ENCODE measurements around the gene MAP3K20. TPM values are rescaled to one million over a fixed set of nuclear protein-coding genes. Genes with fewer than 3 reads are reported as not detected.
"Not testable (repeated sequence)": the region's sequence is repeated elsewhere in the genome, so short reads cannot be mapped to it uniquely, and the experiment has no call there.

Gene MAP3K20
- polyA plus RNA-seq, 1 experiment = 74.6 TPM

DNA sequence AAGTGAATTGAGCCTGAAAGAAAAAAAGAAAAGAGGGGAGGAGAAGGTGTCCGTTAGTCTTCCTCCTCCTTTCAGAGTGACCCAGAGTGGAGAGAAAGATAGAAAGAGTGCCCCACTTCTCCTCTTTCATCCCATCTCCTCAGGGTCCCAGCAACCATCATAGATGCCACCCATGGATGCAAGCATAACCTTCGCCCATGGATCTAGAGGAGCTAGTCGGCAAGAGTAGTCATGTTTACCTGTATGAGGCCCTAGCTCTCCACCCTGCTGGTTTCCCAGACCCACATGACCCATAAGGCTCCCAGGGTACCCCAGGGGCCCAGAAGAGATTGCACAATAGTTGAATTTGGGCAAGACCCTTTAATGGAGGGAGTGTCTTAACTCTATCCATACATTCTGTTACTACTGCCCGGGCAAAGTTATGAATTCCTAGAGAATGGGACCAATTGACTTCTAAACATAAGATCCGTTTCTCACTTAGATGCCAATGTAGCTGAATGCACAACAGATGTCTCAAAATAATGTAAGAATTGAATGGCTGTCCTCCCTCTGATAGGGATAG lies 223.0 kb downstream of the MAP3K20 start:
- TF ChIP-seq, protein P1, sequence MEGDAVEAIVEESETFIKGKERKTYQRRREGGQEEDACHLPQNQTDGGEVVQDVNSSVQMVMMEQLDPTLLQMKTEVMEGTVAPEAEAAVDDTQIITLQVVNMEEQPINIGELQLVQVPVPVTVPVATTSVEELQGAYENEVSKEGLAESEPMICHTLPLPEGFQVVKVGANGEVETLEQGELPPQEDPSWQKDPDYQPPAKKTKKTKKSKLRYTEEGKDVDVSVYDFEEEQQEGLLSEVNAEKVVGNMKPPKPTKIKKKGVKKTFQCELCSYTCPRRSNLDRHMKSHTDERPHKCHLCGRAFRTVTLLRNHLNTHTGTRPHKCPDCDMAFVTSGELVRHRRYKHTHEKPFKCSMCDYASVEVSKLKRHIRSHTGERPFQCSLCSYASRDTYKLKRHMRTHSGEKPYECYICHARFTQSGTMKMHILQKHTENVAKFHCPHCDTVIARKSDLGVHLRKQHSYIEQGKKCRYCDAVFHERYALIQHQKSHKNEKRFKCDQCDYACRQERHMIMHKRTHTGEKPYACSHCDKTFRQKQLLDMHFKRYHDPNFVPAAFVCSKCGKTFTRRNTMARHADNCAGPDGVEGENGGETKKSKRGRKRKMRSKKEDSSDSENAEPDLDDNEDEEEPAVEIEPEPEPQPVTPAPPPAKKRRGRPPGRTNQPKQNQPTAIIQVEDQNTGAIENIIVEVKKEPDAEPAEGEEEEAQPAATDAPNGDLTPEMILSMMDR (IDR thresholded peaks at IDR 0.05; ENCODE audit: low read depth, low read length) = no peak
- Histone ChIP-seq H3K9me3 (ENCODE audit: control insufficient read depth, insufficient read depth, low read length) (peaks cover 30% of the 10 kb centered on the region), H3K4me3 (ENCODE audit: low read depth, low read length) (no peak overlapping the region), H3K27me3 (ENCODE audit: control insufficient read depth, insufficient read depth, low read length) (peaks cover 3% of the 10 kb centered on the region), H3K27ac (ENCODE audit: low read depth, low read length) (no peak overlapping the region)
- CTCF ChIA-PET = no interaction called here
- POLR2A ChIA-PET = no interaction called here
- DNase-seq (ENCODE audit: low read depth, low spot score) = no peak

DNA sequence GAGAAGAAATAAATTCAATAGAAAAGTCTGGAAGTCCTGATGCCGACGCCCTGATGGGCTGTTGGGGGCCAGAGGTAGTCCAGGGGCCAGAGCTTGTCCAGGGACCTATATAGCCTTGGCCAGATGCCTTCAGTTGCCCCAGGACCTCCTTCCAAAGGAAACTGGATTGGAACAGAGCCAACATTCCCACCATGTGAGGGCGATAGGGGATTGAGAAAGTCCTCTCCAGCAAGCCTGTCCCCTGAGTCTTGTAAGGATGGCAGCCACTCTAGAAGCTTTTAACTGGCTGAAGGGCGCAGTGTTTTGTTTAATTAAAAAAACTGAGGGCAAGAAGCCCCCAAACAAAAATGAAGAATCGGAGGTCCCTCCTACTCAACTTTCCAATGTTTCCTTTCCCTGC lies 224.1 kb downstream of the MAP3K20 start:
- ChIA-PET POLR2A (no interaction called here), CTCF (no interaction called here)
- no peak for DNase-seq (ENCODE audit: low read depth, low spot score)
- TF ChIP-seq, protein P1 (IDR thresholded peaks at IDR 0.05; ENCODE audit: low read depth, low read length) = no peak
- H3K27ac ChIP-seq (ENCODE audit: low read depth, low read length) = no peak overlapping the region
- H3K9me3 ChIP-seq (ENCODE audit: control insufficient read depth, insufficient read depth, low read length) = peaks cover 30% of the 10 kb centered on the region
- no peak overlapping the region for H3K4me3 ChIP-seq (ENCODE audit: low read depth, low read length)
- peaks cover 3% of the 10 kb centered on the region for H3K27me3 ChIP-seq (ENCODE audit: control insufficient read depth, insufficient read depth, low read length)

DNA sequence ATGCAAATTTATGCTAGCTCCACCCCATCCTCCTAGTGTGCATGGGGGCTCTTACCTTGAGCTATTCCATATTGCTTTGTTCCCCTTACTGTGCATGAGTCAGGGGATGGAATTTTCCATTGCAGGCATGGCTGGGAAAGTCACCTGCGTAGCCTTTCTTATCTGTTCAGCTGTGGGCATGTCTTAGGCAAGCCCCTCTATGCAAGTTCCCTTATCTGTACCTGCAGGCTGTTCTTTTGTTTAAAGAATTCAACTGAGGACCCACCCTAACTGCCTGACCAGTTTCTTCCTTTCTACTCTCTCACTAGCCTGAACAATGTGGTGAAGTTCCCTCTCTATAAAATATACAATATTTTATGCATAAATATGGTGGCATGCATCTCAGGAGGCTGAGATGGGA lies 224.8 kb downstream of the MAP3K20 start:
- H3K4me3 ChIP-seq (ENCODE audit: low read depth, low read length) = no peak overlapping the region
- TF ChIP-seq, protein P1 (IDR thresholded peaks at IDR 0.05; ENCODE audit: low read depth, low read length) = no peak
- no peak for DNase-seq (ENCODE audit: low read depth, low spot score)
- peaks cover 2% of the 10 kb centered on the region for H3K27me3 ChIP-seq (ENCODE audit: control insufficient read depth, insufficient read depth, low read length)
- no peak overlapping the region for H3K27ac ChIP-seq (ENCODE audit: low read depth, low read length)
- ChIA-PET CTCF (no interaction called here), POLR2A (no interaction called here)
- peaks cover 30% of the 10 kb centered on the region for H3K9me3 ChIP-seq (ENCODE audit: control insufficient read depth, insufficient read depth, low read length)

DNA sequence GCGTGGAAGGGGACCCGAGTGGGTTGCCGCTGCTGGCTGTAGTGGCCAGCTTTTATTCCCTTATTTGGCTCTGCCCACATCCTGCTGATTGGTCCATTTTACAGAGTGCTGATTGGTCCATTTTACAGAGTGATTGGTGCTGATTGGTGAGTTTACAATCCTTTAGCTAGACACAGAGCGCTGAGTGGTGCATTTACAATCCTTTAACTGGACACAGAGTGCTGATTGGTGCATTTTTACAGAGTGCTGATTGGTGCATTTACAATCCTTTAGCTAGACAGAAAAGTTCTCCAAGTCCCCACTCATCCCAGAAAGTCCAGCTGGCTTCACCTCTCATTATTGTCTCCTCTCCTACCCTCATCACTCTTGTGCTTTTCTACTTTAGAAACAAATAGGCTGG lies 225.9 kb downstream of the MAP3K20 start:
- H3K27me3 ChIP-seq (ENCODE audit: control insufficient read depth, insufficient read depth, low read length); POLR2A ChIA-PET; H3K27ac ChIP-seq (ENCODE audit: low read depth, low read length); DNase-seq (ENCODE audit: low read depth, low spot score); CTCF ChIA-PET; H3K4me3 ChIP-seq (ENCODE audit: low read depth, low read length): not testable (repeated sequence)
- H3K9me3 ChIP-seq (ENCODE audit: control insufficient read depth, insufficient read depth, low read length) = peaks cover 30% of the 10 kb centered on the region

DNA sequence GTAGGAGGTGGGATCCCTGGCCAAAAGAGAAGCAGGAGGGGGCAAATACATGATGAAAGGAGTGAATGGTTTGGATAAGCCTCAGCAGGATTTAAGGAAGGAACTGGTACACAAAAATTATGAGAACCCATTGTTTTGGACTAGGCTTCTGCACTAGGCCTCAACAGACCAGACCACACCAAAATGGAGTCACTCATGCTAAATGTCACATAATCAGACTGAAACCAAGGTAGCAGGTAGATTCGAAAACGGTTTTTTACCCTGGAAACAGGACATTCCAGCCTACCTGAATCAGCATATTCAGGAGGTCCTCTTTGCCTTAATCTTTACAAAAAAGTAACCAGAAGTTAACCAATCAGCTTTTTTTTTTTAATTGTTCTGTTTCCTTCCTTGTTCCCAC lies 229.7 kb downstream of the MAP3K20 start:
- Histone ChIP-seq H3K27ac (ENCODE audit: low read depth, low read length) (no peak overlapping the region), H3K9me3 (ENCODE audit: control insufficient read depth, insufficient read depth, low read length) (peaks cover 3% of the 10 kb centered on the region; the same call in 1 of the 2 replicates), H3K27me3 (ENCODE audit: control insufficient read depth, insufficient read depth, low read length) (peaks cover 2% of the 10 kb centered on the region), H3K4me3 (ENCODE audit: low read depth, low read length) (no peak overlapping the region)
- ChIA-PET POLR2A (no interaction called here), CTCF (no interaction called here)
- TF ChIP-seq, protein P1 (IDR thresholded peaks at IDR 0.05; ENCODE audit: low read depth, low read length) = no peak
- no peak for DNase-seq (ENCODE audit: low read depth, low spot score)

DNA sequence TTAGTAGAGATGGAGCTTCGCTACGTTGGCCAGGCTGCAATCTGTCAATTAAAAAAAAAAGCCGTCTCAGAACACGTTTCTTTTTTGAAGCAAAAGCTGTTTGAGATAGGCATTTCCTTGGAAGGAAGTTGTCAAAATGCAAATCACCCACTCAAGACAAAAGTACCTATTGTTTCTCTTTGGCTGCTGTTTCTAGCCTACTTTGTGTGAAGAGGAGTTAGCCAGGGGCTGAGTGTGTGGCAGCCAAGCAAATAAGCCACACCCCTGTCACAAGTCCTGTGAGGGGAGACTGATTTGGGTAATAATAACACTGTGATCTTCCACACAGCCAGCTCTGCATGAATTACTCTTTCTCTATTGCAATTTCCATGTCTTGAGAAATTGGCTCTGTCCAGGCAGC lies 231.6 kb downstream of the MAP3K20 start:
- peaks cover 2% of the 10 kb centered on the region for H3K27me3 ChIP-seq (ENCODE audit: control insufficient read depth, insufficient read depth, low read length)
- ChIA-PET POLR2A (no interaction called here), CTCF (no interaction called here)
- DNase-seq (ENCODE audit: low read depth, low spot score) = no peak
- H3K4me3 ChIP-seq (ENCODE audit: low read depth, low read length) = no peak overlapping the region
- no peak overlapping the region for H3K27ac ChIP-seq (ENCODE audit: low read depth, low read length)
- H3K9me3 ChIP-seq (ENCODE audit: control insufficient read depth, insufficient read depth, low read length) = no peaks in the 10 kb centered on the region
- TF ChIP-seq, protein P1 (IDR thresholded peaks at IDR 0.05; ENCODE audit: low read depth, low read length) = no peak

DNA sequence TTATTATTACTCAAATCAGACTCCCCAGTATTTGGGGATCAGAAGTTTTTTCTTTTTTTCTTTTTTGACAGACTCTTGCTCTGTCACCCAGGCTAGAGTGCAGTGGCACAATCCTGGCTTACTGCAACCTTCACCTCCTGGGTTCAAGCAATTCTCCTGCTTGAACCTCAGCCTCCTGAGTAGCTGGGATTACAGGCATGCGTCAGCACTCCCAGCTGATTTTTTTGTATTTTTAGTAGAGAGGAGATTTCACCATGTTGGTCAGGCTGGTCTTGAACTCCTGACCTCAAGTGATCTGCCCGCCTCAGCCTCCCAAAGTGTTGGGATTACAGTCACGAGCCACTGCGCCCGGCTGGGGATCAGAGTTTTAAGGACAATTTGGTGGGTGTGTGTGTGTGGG lies 233.7 kb downstream of the MAP3K20 start:
- H3K4me3 ChIP-seq (ENCODE audit: low read depth, low read length); H3K27ac ChIP-seq (ENCODE audit: low read depth, low read length); POLR2A ChIA-PET; H3K27me3 ChIP-seq (ENCODE audit: control insufficient read depth, insufficient read depth, low read length); CTCF ChIA-PET; H3K9me3 ChIP-seq (ENCODE audit: control insufficient read depth, insufficient read depth, low read length); DNase-seq (ENCODE audit: low read depth, low spot score): not testable (repeated sequence)

Measured in AG04450 (cell line).